ENCODE results near the gene CCM2. TPM values are rescaled to one million over a fixed set of nuclear protein-coding genes. Genes with fewer than 3 reads are reported as not detected.

CCM2 gene
- polyA plus RNA-seq, 1 donor from 2014 or later: 25.8 TPM

DNA sequence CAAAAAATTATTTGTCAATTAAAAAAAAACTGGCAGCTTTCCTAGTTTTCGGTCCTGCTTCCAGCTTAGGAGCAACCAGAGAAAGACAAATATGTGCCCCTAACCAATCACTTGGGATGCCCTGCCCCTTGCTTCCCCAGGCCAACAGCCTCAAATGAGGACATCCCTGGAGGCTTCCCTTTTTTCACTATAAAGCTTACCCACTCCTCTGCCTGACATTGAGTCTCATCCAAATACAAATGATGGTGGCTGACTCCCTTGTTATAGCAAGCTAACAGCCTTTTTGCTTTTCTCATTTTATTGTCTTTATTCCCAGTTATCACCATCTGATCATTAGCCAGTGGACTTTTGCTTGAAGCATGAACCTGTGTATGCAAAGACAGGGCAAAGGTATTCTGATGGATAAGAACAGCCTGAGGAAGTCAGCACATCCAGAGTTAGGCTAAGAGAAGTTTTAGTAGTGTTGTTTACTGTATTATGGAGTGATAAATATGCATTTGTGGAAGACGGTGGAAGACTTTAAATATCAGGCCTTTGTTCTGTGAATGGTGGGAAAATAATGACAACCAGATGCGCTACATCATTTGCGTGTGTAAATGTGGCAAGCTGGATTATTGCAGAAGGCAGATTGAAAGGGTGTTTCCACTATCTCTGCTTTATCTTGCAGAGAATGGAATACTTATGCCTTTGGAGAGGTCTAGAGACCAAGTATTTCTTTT lies 1.7 kb upstream of the CCM2 start:
- H3F3A ChIP-seq (ENCODE audit: insufficient read depth, low read length, poor library complexity, severe bottlenecking): peaks cover 8% of the 10 kb centered on the region
- H3K9me2 ChIP-seq (ENCODE audit: insufficient read depth, low read length): no peaks in the 10 kb centered on the region
- no peaks in the 10 kb centered on the region for H4K20me1 ChIP-seq (ENCODE audit: insufficient read depth)
- no peak overlapping the region for H3K4me2 ChIP-seq (ENCODE audit: low read length)
- H3K36me3 ChIP-seq (ENCODE audit: insufficient read depth, low read length): no peaks in the 10 kb centered on the region
- peaks cover 25% of the 10 kb centered on the region for H3K79me2 ChIP-seq (replicated peaks; ENCODE audit: insufficient read depth, low read length)
- no peaks in the 10 kb centered on the region for H3K9me3 ChIP-seq (ENCODE audit: low read length)
- H2AFZ ChIP-seq (ENCODE audit: low read depth, low read length): no peak overlapping the region
- H3K4me3 ChIP-seq (ENCODE audit: low read length): peak overlapping the region; percentile 89
- no peak overlapping the region for H3K9ac ChIP-seq (ENCODE audit: low read length)
- H3K27ac ChIP-seq (ENCODE audit: low read length): no peak overlapping the region
- no peak for TF ChIP-seq TAF1 (IDR thresholded peaks at IDR 0.05; ENCODE audit: low read depth)
- TF ChIP-seq, protein P1, sequence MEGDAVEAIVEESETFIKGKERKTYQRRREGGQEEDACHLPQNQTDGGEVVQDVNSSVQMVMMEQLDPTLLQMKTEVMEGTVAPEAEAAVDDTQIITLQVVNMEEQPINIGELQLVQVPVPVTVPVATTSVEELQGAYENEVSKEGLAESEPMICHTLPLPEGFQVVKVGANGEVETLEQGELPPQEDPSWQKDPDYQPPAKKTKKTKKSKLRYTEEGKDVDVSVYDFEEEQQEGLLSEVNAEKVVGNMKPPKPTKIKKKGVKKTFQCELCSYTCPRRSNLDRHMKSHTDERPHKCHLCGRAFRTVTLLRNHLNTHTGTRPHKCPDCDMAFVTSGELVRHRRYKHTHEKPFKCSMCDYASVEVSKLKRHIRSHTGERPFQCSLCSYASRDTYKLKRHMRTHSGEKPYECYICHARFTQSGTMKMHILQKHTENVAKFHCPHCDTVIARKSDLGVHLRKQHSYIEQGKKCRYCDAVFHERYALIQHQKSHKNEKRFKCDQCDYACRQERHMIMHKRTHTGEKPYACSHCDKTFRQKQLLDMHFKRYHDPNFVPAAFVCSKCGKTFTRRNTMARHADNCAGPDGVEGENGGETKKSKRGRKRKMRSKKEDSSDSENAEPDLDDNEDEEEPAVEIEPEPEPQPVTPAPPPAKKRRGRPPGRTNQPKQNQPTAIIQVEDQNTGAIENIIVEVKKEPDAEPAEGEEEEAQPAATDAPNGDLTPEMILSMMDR (IDR thresholded peaks at IDR 0.05; ENCODE audit: poor library complexity, severe bottlenecking): no peak
- no peak for TF ChIP-seq EP300 (conservative IDR thresholded peaks at IDR 0.05; ENCODE audit: poor library complexity, severe bottlenecking)
- TF ChIP-seq MXI1 (conservative IDR thresholded peaks at IDR 0.05; ENCODE audit: poor library complexity, severe bottlenecking): no peak
- TF ChIP-seq POLR2AphosphoS5 (IDR thresholded peaks at IDR 0.05): no peak
- no peak for TF ChIP-seq SMC3 (conservative IDR thresholded peaks at IDR 0.05; ENCODE audit: poor library complexity)
- TF ChIP-seq EZH2 (IDR thresholded peaks at IDR 0.05; ENCODE audit: borderline replicate concordance, insufficient read depth, low read length, poor library complexity, severe bottlenecking): no peak
- TF ChIP-seq, protein P2, sequence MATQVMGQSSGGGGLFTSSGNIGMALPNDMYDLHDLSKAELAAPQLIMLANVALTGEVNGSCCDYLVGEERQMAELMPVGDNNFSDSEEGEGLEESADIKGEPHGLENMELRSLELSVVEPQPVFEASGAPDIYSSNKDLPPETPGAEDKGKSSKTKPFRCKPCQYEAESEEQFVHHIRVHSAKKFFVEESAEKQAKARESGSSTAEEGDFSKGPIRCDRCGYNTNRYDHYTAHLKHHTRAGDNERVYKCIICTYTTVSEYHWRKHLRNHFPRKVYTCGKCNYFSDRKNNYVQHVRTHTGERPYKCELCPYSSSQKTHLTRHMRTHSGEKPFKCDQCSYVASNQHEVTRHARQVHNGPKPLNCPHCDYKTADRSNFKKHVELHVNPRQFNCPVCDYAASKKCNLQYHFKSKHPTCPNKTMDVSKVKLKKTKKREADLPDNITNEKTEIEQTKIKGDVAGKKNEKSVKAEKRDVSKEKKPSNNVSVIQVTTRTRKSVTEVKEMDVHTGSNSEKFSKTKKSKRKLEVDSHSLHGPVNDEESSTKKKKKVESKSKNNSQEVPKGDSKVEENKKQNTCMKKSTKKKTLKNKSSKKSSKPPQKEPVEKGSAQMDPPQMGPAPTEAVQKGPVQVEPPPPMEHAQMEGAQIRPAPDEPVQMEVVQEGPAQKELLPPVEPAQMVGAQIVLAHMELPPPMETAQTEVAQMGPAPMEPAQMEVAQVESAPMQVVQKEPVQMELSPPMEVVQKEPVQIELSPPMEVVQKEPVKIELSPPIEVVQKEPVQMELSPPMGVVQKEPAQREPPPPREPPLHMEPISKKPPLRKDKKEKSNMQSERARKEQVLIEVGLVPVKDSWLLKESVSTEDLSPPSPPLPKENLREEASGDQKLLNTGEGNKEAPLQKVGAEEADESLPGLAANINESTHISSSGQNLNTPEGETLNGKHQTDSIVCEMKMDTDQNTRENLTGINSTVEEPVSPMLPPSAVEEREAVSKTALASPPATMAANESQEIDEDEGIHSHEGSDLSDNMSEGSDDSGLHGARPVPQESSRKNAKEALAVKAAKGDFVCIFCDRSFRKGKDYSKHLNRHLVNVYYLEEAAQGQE (IDR thresholded peaks at IDR 0.05; ENCODE audit: borderline replicate concordance): no peak
- no peak for TF ChIP-seq RAD21 (conservative IDR thresholded peaks at IDR 0.05)
- H3K27me3 ChIP-seq (ENCODE audit: insufficient read depth, low read depth, low read length): no peaks in the 10 kb centered on the region

DNA sequence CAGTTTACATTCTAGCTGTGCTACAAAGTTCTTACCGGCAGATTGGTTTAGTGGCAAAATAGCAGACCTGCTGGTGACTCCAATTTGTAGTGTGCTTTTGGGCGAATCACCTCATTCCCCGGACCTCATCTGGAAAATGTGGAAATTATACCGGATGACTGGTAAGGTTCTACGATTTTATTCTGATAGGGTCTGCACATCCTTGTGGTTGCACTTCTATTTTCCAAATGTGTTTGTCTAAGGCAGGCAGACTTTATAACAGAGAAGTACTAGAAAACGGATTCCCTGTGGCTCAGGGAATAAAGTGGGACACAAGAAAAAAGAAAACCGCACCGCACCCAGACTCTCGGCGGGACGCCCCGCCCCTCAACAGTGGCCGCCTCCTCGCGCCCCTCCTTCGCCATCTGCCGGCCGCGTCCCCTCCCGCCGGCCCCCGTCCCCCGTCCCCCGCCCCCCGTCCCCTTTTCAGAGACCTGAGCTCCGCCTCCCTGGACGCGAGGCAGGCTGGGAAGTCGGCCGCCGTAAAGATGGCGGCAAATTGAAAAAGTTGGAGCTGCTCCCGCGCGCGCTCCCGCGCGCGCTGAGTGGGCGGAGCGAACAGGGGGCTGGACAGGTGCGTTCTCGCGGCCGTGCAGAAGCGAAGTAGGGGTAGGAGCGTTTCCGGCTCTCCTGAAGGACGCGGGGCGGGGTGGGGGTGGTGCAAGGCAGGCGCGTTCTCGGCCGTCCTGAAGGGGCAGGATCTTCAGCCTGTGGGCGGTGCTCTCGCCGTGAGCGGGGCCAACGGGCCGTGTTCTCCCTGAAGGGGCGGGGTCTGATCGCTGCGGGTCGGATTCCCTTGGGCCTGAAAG lies 532 bp upstream of the CCM2 start:
- no peaks in the 10 kb centered on the region for H3K9me2 ChIP-seq (ENCODE audit: insufficient read depth, low read length)
- TF ChIP-seq EP300 (conservative IDR thresholded peaks at IDR 0.05; ENCODE audit: poor library complexity, severe bottlenecking) (no peak), EZH2 (IDR thresholded peaks at IDR 0.05; ENCODE audit: borderline replicate concordance, insufficient read depth, low read length, poor library complexity, severe bottlenecking) (no peak), POLR2AphosphoS5 (IDR thresholded peaks at IDR 0.05) (no peak), RAD21 (conservative IDR thresholded peaks at IDR 0.05) (peak; percentile 36), TAF1 (IDR thresholded peaks at IDR 0.05; ENCODE audit: low read depth) (peak; percentile 49), SMC3 (conservative IDR thresholded peaks at IDR 0.05; ENCODE audit: poor library complexity) (no peak), MXI1 (conservative IDR thresholded peaks at IDR 0.05; ENCODE audit: poor library complexity, severe bottlenecking) (peak; percentile 95)
- TF ChIP-seq, protein P2 (IDR thresholded peaks at IDR 0.05; ENCODE audit: borderline replicate concordance): no peak
- TF ChIP-seq, protein P1 (IDR thresholded peaks at IDR 0.05; ENCODE audit: poor library complexity, severe bottlenecking): peak; percentile 11
- peak overlapping the region; percentile 63 for H3K4me2 ChIP-seq (ENCODE audit: low read length)
- H3K36me3 ChIP-seq (ENCODE audit: insufficient read depth, low read length): no peaks in the 10 kb centered on the region
- H3K4me3 ChIP-seq (ENCODE audit: low read length): peak overlapping the region; percentile 89
- peak overlapping the region; percentile 72 for H3K9ac ChIP-seq (ENCODE audit: low read length)
- no peaks in the 10 kb centered on the region for H3K9me3 ChIP-seq (ENCODE audit: low read length)
- peaks cover 8% of the 10 kb centered on the region for H3F3A ChIP-seq (ENCODE audit: insufficient read depth, low read length, poor library complexity, severe bottlenecking)
- peaks cover 30% of the 10 kb centered on the region for H3K79me2 ChIP-seq (replicated peaks; ENCODE audit: insufficient read depth, low read length)
- H3K27ac ChIP-seq (ENCODE audit: low read length): peak overlapping the region; percentile 73
- H4K20me1 ChIP-seq (ENCODE audit: insufficient read depth): no peaks in the 10 kb centered on the region
- H2AFZ ChIP-seq (ENCODE audit: low read depth, low read length): peak overlapping the region; percentile 65
- no peaks in the 10 kb centered on the region for H3K27me3 ChIP-seq (ENCODE audit: insufficient read depth, low read depth, low read length)
